IPS-20b (cell line): ENCODE data around the gene OXSM.

Experiments
- H3K27ac ChIP-seq: one replicate; pipeline ENCODE4 v1.5.1; 2013; ENCODE audit warnings: low read length
- H3K27me3 ChIP-seq: 2 replicates; pipeline ENCODE4 v1.6.1; 2013; ENCODE audit warnings: mild to moderate bottlenecking, low read length, inconsistent platforms; ENCODE audit not compliant: insufficient read depth
- H3K36me3 ChIP-seq: 2 replicates; pipeline ENCODE4 v1.6.1; 2013; ENCODE audit warnings: low read depth, mild to moderate bottlenecking, inconsistent platforms, low read length, moderate library complexity; ENCODE audit not compliant: insufficient read depth
- H3K4me1 ChIP-seq: 2 replicates; pipeline ENCODE4 v1.6.1; 2013; ENCODE audit warnings: mild to moderate bottlenecking, control low read depth, inconsistent platforms, low read length, moderate library complexity; ENCODE audit not compliant: insufficient read depth
- H3K4me3 ChIP-seq: 2 replicates; pipeline ENCODE4 v1.5.1; 2013; ENCODE audit warnings: mild to moderate bottlenecking, low read length, inconsistent platforms
- H3K9ac ChIP-seq: 2 replicates; pipeline ENCODE4 v1.6.1; 2013; ENCODE audit warnings: low read depth, mild to moderate bottlenecking, inconsistent platforms, low read length, moderate library complexity
- H3K9me3 ChIP-seq: 2 replicates; pipeline ENCODE4 v1.6.1; 2013; ENCODE audit warnings: mild to moderate bottlenecking, low read depth, low read length, inconsistent platforms; ENCODE audit not compliant: insufficient read depth

Gene OXSM

GRCh38 chr3:25812644-25813043 lies 22.8 kb downstream of the OXSM start:
- Histone ChIP-seq H3K36me3 (no peaks in the 10 kb centered on the region), H3K27me3 (no peaks in the 10 kb centered on the region), H3K27ac (no peak overlapping the region), H3K4me3 (no peak overlapping the region), H3K9me3 (peaks cover 4% of the 10 kb centered on the region; the same call in 1 of the 2 replicates), H3K9ac (no peak overlapping the region), H3K4me1 (peaks cover 3% of the 10 kb centered on the region; the same call in 1 of the 2 replicates)

DNA sequence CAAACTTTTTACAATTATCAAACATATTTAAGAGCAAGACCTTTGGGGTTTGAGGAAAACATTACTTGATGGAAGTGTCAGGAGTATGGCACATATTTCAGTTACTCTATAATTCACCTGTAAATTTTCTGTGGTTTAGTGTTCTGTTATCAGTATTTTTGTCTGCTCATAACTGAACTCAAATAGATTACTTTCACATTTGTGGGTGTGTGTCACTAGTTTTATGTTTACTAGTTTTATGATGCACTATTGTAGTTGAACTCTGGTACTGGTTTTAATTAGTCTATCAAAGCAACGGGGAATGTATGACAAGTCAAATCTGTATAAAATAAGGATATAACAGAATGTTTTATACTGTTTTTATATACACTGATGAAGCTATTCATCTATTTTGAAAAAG lies 27.2 kb downstream of the OXSM start:
- no peak overlapping the region for H3K9ac ChIP-seq
- no peak overlapping the region for H3K4me3 ChIP-seq
- H3K27me3 ChIP-seq: no peaks in the 10 kb centered on the region
- no peaks in the 10 kb centered on the region for H3K36me3 ChIP-seq
- H3K9me3 ChIP-seq: peaks cover 4% of the 10 kb centered on the region; the same call in 1 of the 2 replicates
- H3K27ac ChIP-seq: no peak overlapping the region
- H3K4me1 ChIP-seq: peaks cover 19% of the 10 kb centered on the region

DNA sequence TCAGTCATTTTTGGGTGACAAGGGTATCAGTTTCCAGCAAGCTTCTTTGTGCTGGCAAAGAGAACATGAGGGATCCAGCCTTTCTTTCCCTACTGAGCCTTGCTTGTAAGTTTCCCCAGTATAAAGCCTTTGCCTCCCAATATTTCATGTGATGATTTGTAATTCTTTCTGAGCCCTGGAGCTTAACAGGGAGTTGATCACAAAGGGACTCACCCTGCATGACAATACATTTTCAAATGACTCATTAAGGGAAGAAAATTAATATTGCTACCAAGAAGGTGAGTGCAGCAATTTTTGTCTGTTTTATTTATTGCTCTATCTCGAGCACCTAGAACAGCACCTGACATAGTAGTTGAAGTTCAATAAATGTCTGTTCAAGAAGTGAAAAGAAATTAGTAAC lies 27.7 kb downstream of the OXSM start:
- Histone ChIP-seq H3K4me1 (peaks cover 19% of the 10 kb centered on the region), H3K9ac (no peak overlapping the region), H3K9me3 (peaks cover 4% of the 10 kb centered on the region; the same call in 1 of the 2 replicates), H3K36me3 (no peaks in the 10 kb centered on the region), H3K27me3 (no peaks in the 10 kb centered on the region), H3K27ac (no peak overlapping the region), H3K4me3 (no peak overlapping the region)

DNA sequence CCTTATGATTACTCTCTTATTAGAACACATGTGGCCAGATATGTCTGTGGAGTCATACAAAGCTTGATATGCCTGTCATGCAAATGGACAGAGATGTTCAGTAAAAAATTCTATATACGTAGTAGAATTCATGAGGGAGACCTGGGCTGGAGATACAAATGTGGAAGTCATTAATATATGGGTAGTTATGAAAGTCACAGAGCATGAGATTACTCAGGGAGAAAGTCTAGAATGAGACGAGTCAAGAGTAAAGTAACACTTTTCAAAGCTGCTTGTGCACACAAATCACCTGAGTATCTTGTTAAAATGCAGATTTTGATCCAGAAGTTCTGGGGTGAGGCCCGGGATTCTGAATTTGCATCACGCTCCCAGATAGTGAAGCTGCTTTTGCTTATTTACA lies 28.4 kb downstream of the OXSM start:
- Histone ChIP-seq H3K27me3 (no peaks in the 10 kb centered on the region), H3K9ac (no peak overlapping the region), H3K36me3 (no peaks in the 10 kb centered on the region), H3K27ac (no peak overlapping the region), H3K9me3 (peaks cover 4% of the 10 kb centered on the region; the same call in 1 of the 2 replicates), H3K4me1 (peaks cover 19% of the 10 kb centered on the region), H3K4me3 (no peak overlapping the region)

DNA sequence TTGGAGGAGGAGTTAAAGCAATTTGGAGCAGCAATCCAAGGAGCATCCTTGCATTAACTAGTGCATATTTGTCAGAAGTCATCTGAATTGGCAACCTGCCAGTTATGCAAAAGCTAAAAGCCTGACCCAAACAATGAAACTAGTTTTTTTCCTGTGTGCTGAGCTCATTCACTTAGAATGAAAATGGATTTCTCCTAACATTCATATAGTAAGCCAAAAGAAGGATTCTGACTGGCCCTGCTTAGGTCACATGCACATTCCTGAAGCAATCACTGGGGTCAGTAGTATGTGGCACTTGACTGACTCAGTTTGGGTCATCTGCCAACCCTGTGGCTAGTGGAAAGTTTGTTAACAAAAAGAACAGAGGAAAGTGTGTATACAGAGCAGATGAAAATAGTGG lies 30.5 kb downstream of the OXSM start:
- Histone ChIP-seq H3K9me3 (peaks cover 4% of the 10 kb centered on the region; the same call in 1 of the 2 replicates), H3K27me3 (no peaks in the 10 kb centered on the region), H3K4me1 (peaks cover 19% of the 10 kb centered on the region), H3K36me3 (no peaks in the 10 kb centered on the region), H3K9ac (peak overlapping the region; percentile 35; the same call in 1 of the 2 replicates), H3K27ac (peak overlapping the region; percentile 11), H3K4me3 (no peak overlapping the region)

GRCh38 chr3:25820816-25821486 lies 31.1 kb downstream of the OXSM start:
- H3K9ac ChIP-seq: peak overlapping the region; percentile 35; the same call in 1 of the 2 replicates
- H3K27ac ChIP-seq: peak overlapping the region; percentile 11
- no peak overlapping the region for H3K4me3 ChIP-seq
- no peaks in the 10 kb centered on the region for H3K27me3 ChIP-seq
- no peaks in the 10 kb centered on the region for H3K36me3 ChIP-seq
- H3K4me1 ChIP-seq: peaks cover 19% of the 10 kb centered on the region
- no peaks in the 10 kb centered on the region for H3K9me3 ChIP-seq

DNA sequence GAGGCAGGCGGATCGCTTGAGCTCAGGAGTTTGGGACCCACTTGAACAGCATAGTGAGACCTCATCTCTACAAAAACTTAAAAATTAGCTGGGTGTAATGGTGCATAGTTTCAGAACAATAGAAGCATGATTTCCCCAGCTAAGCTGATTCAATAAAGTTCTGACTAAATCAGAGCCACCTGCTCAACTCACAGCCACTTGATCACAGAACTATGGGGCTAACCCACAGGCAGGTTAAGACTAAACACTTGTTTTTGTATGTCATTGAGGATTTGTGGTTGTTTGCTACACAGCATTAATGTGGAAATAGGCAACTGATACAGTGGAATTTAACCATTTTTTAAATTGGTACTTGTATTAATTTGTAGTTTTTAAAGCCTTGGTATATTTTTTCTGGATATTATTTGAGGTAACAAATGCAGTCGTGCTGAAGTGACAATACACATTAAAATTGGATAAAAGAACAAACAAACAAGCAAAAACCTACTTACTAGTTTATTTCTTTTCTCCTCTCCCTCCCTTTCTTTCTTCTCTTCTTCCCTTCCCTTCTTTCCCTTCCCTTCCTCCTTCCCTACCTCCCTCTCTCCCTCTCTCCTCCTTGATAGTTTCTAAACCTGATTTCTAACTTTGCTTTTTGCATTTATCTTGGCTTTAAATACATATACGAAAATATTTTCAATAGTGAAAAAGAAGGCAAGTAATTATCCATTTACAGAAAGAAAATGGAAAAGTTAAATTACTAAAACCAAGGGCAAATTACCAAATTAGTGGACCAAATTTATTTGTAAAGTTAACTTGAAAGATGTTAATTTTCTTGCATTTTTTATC lies 32.1 kb downstream of the OXSM start:
- H3K27ac ChIP-seq: no peak overlapping the region
- no peak overlapping the region for H3K9ac ChIP-seq
- H3K4me1 ChIP-seq: peaks cover 19% of the 10 kb centered on the region
- no peaks in the 10 kb centered on the region for H3K36me3 ChIP-seq
- no peaks in the 10 kb centered on the region for H3K27me3 ChIP-seq
- no peaks in the 10 kb centered on the region for H3K9me3 ChIP-seq
- no peak overlapping the region for H3K4me3 ChIP-seq

- Histone ChIP-seq H3K9ac (no peak overlapping the region), H3K27ac (no peak overlapping the region), H3K36me3 (no peaks in the 10 kb centered on the region), H3K4me3 (no peak overlapping the region), H3K27me3 (no peaks in the 10 kb centered on the region), H3K9me3 (no peaks in the 10 kb centered on the region), H3K4me1 (peaks cover 15% of the 10 kb centered on the region)
These were observed 33.4 kb downstream of the OXSM start for GRCh38 chr3:25823314-25823713.

- Histone ChIP-seq H3K9me3 (no peaks in the 10 kb centered on the region), H3K27me3 (no peaks in the 10 kb centered on the region), H3K27ac (no peak overlapping the region), H3K9ac (no peak overlapping the region), H3K36me3 (no peaks in the 10 kb centered on the region), H3K4me1 (peaks cover 3% of the 10 kb centered on the region; the same call in 1 of the 2 replicates), H3K4me3 (no peak overlapping the region)
These were observed 36.6 kb downstream of the OXSM start for GRCh38 chr3:25826510-25826909.

DNA sequence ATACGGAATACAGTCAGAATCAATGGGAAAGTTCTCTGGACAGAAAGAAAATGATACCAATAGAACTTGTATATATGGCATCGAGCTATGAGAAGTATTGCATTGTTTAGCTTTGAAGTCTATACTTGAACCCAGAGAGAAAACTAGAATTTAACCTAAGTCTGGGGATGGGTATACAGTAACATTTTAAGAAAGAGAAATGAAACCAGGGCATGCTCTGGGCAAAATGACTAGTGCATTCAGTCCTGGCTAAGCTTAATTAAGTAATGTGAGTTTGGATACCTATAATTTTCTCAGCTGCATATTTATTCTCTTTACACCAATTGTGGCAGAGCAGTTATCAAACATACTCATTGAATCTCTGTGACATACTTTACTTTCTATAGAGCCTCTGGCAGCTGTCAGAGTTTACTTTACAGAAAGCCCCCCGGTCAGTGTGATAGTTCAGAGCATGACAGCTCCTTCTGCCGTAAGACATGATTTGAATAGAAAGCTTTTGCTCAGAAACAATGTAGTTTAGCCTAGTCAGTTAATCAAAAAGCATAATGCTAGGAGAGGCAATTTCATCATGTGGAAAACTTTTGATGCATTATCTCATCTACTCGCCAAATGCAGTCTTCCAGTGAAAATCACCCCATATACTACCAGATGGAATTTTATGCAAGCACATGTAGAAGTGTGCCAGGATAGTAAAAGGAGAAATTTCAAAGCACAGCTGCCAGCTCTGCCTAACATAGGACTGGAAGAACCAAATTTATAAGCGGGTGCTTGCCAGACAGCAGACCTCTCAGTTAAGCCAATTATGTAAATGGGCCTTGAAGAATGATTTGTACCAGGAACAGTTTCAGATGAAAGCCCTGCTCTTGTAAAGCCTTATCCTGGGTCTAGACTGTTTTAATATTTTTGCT lies 40.7 kb downstream of the OXSM start:
- H3K4me3 ChIP-seq: no peak overlapping the region
- H3K4me1 ChIP-seq: peaks cover 3% of the 10 kb centered on the region; the same call in 1 of the 2 replicates
- H3K27me3 ChIP-seq: no peaks in the 10 kb centered on the region
- no peak overlapping the region for H3K9ac ChIP-seq
- H3K27ac ChIP-seq: no peak overlapping the region
- H3K9me3 ChIP-seq: no peaks in the 10 kb centered on the region
- H3K36me3 ChIP-seq: no peaks in the 10 kb centered on the region

GRCh38 chr3:25831578-25831977 lies 41.7 kb downstream of the OXSM start:
- no peak overlapping the region for H3K27ac ChIP-seq
- H3K4me1 ChIP-seq: peaks cover 3% of the 10 kb centered on the region; the same call in 1 of the 2 replicates

More at GRCh38 chr3:25831578-25831977, 41.7 kb downstream of the OXSM start:
- Histone ChIP-seq H3K9ac (no peak overlapping the region), H3K36me3 (no peaks in the 10 kb centered on the region), H3K4me3 (no peak overlapping the region), H3K27me3 (no peaks in the 10 kb centered on the region), H3K9me3 (no peaks in the 10 kb centered on the region)
